H1 (cell line): Measurements from ENCODE around the gene ARID1B. TPM values are rescaled to one million over a fixed set of nuclear protein-coding genes. Genes with fewer than 3 reads are reported as not detected.

Source experiments
- CTCF ChIA-PET: fragments of 300-600 bp; sonication (Branson Sonifier 250); formaldehyde crosslinking; loops from one replicate; lab custom pipeline; 2021; ENCODE audit not compliant: partially characterized antibody; lab: Charles Lee
- POLR2A ChIA-PET: fragments of 300-600 bp; sonication (Branson Sonifier 250); formaldehyde crosslinking; loops from one replicate; lab custom pipeline; 2021; ENCODE audit warnings: inconsistent platforms; ENCODE audit not compliant: partially characterized antibody; lab: Charles Lee
- DNase-seq, 2 experiments: peaks; one replicate each; pipeline versions ENCODE4 v3.0.0 to v3.0.0-alpha.2; 2010 to 2022; ENCODE audit warnings: low spot score in 2 of 2, low read depth in 1 of 2, mixed read lengths in 1 of 2
- FAIRE-seq: peaks from 2 replicates; lab custom pipeline; 2011; peaks lifted over from hg19 to GRCh38; lab: Jason Lieb, UNC
- H2AFZ ChIP-seq: 2 replicates; pipeline ENCODE4 v1.8.1; 2012; ENCODE audit warnings: low read length, inconsistent platforms
- H2AK5ac ChIP-seq: 2 replicates; pipeline ENCODE4 v1.6.1; 2013; ENCODE audit warnings: low read depth, low read length
- H2BK120ac ChIP-seq: replicated peaks from 2 replicates; pipeline ENCODE3; 2013; ENCODE audit warnings: low read depth, low read length, inconsistent platforms
- H2BK12ac ChIP-seq: 2 replicates; pipeline ENCODE4 v1.6.1; 2013; ENCODE audit warnings: low read depth, low read length
- H2BK15ac ChIP-seq: 2 replicates; pipeline ENCODE4 v1.6.1; 2013; ENCODE audit warnings: low read length
- H2BK20ac ChIP-seq: 2 replicates; pipeline ENCODE4 v1.6.1; 2013; ENCODE audit warnings: low read length
- H2BK5ac ChIP-seq: 2 replicates; pipeline ENCODE4 v1.6.1; 2013; ENCODE audit warnings: low read depth, low read length
- H3K14ac ChIP-seq: 2 replicates; pipeline ENCODE4 v1.6.1; 2013; ENCODE audit warnings: inconsistent platforms; ENCODE audit not compliant: insufficient read length
- H3K18ac ChIP-seq: 2 replicates; pipeline ENCODE4 v1.6.1; 2013; ENCODE audit warnings: low read length; ENCODE audit errors: extremely low read depth
- H3K23ac ChIP-seq: 2 replicates; pipeline ENCODE4 v1.6.1; 2013; ENCODE audit warnings: inconsistent platforms; ENCODE audit not compliant: insufficient read length
- H3K23me2 ChIP-seq: 2 replicates; pipeline ENCODE4 v1.6.1; 2013; ENCODE audit warnings: low read depth, low read length
- H3K27ac ChIP-seq: 2 replicates; pipeline ENCODE4 v1.6.1; 2011; ENCODE audit warnings: low read depth, low read length, inconsistent platforms
- H3K27me3 ChIP-seq, 4 experiments: replicated peaks in 1 of 4; 1 replicate in 1 of 4; 2 replicates in 3 of 4; pipeline versions ENCODE4 v1.6.1 to v1.8.1; 2011 to 2013; ENCODE audit warnings: low read length in 3 of 4, mild to moderate bottlenecking in 3 of 4, inconsistent platforms in 2 of 4, mixed read lengths in 2 of 4, moderate library complexity in 1 of 4; ENCODE audit not compliant: control insufficient read depth in 3 of 4, insufficient read depth in 3 of 4; ENCODE audit errors: extremely low read depth in 1 of 4
- H3K36me3 ChIP-seq, 4 experiments: 2 replicates each; pipeline versions ENCODE4 v1.6.1 to v1.8.1; 2011 to 2013; ENCODE audit warnings: mild to moderate bottlenecking in 4 of 4, low read length in 3 of 4, moderate library complexity in 2 of 4, control low read depth in 1 of 4, inconsistent platforms in 1 of 4; ENCODE audit not compliant: insufficient read depth in 4 of 4, control insufficient read depth in 2 of 4
- H3K4ac ChIP-seq: replicated peaks from 2 replicates; pipeline ENCODE3; 2013; ENCODE audit warnings: low read length, low read depth, mixed read lengths, inconsistent platforms; ENCODE audit not compliant: insufficient read length
- H3K4me1 ChIP-seq, 4 experiments: replicated peaks in 1 of 4; 1 replicate in 1 of 4; 2 replicates in 3 of 4; pipeline versions ENCODE4 v1.6.1 to v1.8.1; 2011 to 2013; ENCODE audit warnings: low read length in 3 of 4, inconsistent platforms in 2 of 4, mixed read lengths in 1 of 4; ENCODE audit not compliant: insufficient read depth in 4 of 4, control insufficient read depth in 3 of 4
- H3K4me2 ChIP-seq, 2 experiments: 2 replicates each; pipeline versions ENCODE4 v1.6.1 to v1.8.1; 2011 to 2013; ENCODE audit warnings: low read depth in 2 of 2, low read length in 2 of 2, control low read depth in 1 of 2, inconsistent platforms in 1 of 2, mild to moderate bottlenecking in 1 of 2; ENCODE audit not compliant: insufficient read depth in 1 of 2
- H3K4me3 ChIP-seq, 4 experiments: fragments of 200-600, 300-600 bp in 1 of 4; sonication (generic), shearing (Covaris generic), sonication (Bioruptor Twin) in 1 of 4; 2 replicates each; pipeline versions ENCODE4 v1.5.1 to v1.8.1; 2011 to 2016; ENCODE audit warnings: low read length in 4 of 4, low read depth in 3 of 4, control low read depth in 2 of 4, inconsistent platforms in 2 of 4, mild to moderate bottlenecking in 2 of 4, mixed read lengths in 1 of 4, moderate library complexity in 1 of 4; ENCODE audit not compliant: insufficient read depth in 2 of 4; ENCODE audit errors: extremely low read depth in 1 of 4
- H3K56ac ChIP-seq: replicated peaks from 2 replicates; pipeline ENCODE3; 2013; ENCODE audit warnings: low read depth, mild to moderate bottlenecking, mixed read lengths, low read length, inconsistent platforms; ENCODE audit not compliant: insufficient read length
- H3K79me1 ChIP-seq: 2 replicates; pipeline ENCODE4 v1.6.1; 2013; ENCODE audit warnings: low read depth, low read length, control low read depth
- H3K79me2 ChIP-seq, 2 experiments: 2 replicates each; pipeline versions ENCODE4 v1.6.1 to v1.8.1; 2012 to 2013; ENCODE audit warnings: low read length in 2 of 2, mild to moderate bottlenecking in 2 of 2, inconsistent platforms in 1 of 2; ENCODE audit not compliant: insufficient read depth in 2 of 2, control insufficient read depth in 1 of 2
- H3K9ac ChIP-seq, 4 experiments: replicated peaks in 1 of 4; 1 replicate in 1 of 4; 2 replicates in 3 of 4; pipeline versions ENCODE4 v1.6.1 to v1.8.1; 2011 to 2013; ENCODE audit warnings: low read depth in 3 of 4, low read length in 3 of 4, control low read depth in 2 of 4, mild to moderate bottlenecking in 2 of 4, moderate library complexity in 2 of 4, inconsistent platforms in 1 of 4; ENCODE audit errors: extremely low read depth in 1 of 4
- H3K9me3 ChIP-seq, 2 experiments: 2 replicates each; pipeline versions ENCODE4 v1.6.1 to v1.8.1; 2012 to 2013; ENCODE audit warnings: mild to moderate bottlenecking in 2 of 2, moderate library complexity in 2 of 2, control low read depth in 1 of 2, inconsistent platforms in 1 of 2, low read depth in 1 of 2, low read length in 1 of 2, mixed read lengths in 1 of 2; ENCODE audit not compliant: insufficient read depth in 2 of 2
- H4K20me1 ChIP-seq, 2 experiments: replicated peaks in 1 of 2; 2 replicates each; pipeline versions ENCODE3 to v1.8.1; 2011 to 2013; ENCODE audit warnings: inconsistent platforms in 2 of 2, low read length in 2 of 2, mild to moderate bottlenecking in 1 of 2; ENCODE audit not compliant: insufficient read depth in 2 of 2, control insufficient read depth in 1 of 2
- H4K5ac ChIP-seq: 2 replicates; pipeline ENCODE4 v1.6.1; 2013; ENCODE audit warnings: low read length, low read depth, mixed read lengths, inconsistent platforms; ENCODE audit not compliant: insufficient read length
- H4K8ac ChIP-seq: 2 replicates; pipeline ENCODE4 v1.8.0; 2013; ENCODE audit warnings: mild to moderate bottlenecking, moderate library complexity, low read length, inconsistent platforms; ENCODE audit not compliant: insufficient read depth; ENCODE audit errors: extremely low read depth
- H4K91ac ChIP-seq: replicated peaks from 2 replicates; pipeline ENCODE3; 2013; ENCODE audit warnings: low read length, mixed read lengths, inconsistent platforms; ENCODE audit not compliant: insufficient read length
- BACH1 ChIP-seq: IDR thresholded peaks from 2 replicates; pipeline ENCODE4 v1.6.1; 2012; ENCODE audit warnings: low read length, improper control_type of control experiment
- CREB1 ChIP-seq: IDR thresholded peaks from 2 replicates; pipeline ENCODE4 v1.6.1; 2012; ENCODE audit warnings: inconsistent platforms
- EGR1 ChIP-seq: IDR thresholded peaks from 2 replicates; pipeline ENCODE4 v1.6.1; 2011; ENCODE audit warnings: low read depth, low read length, borderline replicate concordance
- GTF2F1 ChIP-seq: IDR thresholded peaks from 2 replicates; pipeline ENCODE4 v1.6.1; 2012; ENCODE audit warnings: low read depth, low read length, improper control_type of control experiment, borderline replicate concordance
- JUN ChIP-seq: IDR thresholded peaks from 2 replicates; pipeline ENCODE4 v1.6.1; 2011; ENCODE audit warnings: low read depth, mild to moderate bottlenecking, improper control_type of control experiment, low read length
- SP2 ChIP-seq: IDR thresholded peaks from 2 replicates; pipeline ENCODE4 v1.6.1; 2012; ENCODE audit warnings: mild to moderate bottlenecking, low read length, inconsistent platforms
- TCF12 ChIP-seq: IDR thresholded peaks from 2 replicates; pipeline ENCODE4 v1.6.1; 2011; ENCODE audit warnings: low read depth, mild to moderate bottlenecking, low read length
- TEAD4 ChIP-seq: IDR thresholded peaks from 2 replicates; pipeline ENCODE4 v1.6.1; 2012; ENCODE audit warnings: low read depth, low read length, inconsistent platforms, mixed read lengths
- ZNF274 ChIP-seq: IDR thresholded peaks from 2 replicates; pipeline ENCODE4 v1.7.0; 2012; ENCODE audit warnings: low read length, borderline replicate concordance; ENCODE audit errors: extremely low read depth
- WGBS, 2 experiments: shearing (Covaris generic) in 1 of 2; methylation state at CpG; one replicate each; pipeline versions ENCODE4 v1.1.6 to v1.1.7; 2013 to 2015; ENCODE audit warnings: low lambda C conversion rate in 2 of 2, mixed read lengths in 2 of 2, inconsistent platforms in 1 of 2, low coverage in 1 of 2, missing lambda C conversion rate in 1 of 2; ENCODE audit not compliant: insufficient replicate concordance in 2 of 2, insufficient coverage in 1 of 2, insufficient read length in 1 of 2; ENCODE audit errors: extremely low coverage in 1 of 2, missing lambda C conversion rate in 1 of 2; 5-methylcytosine and 5-hydroxymethylcytosine counted together
- polyA plus RNA-seq, 7 experiments: library from polyadenylated mRNA; depleted of rRNA in 3 of 7; stranded (reverse) in 5 of 7; unstranded in 2 of 7; fragments of >200 nt in 5 of 7; fragments of 200-250 nt in 2 of 7; gene quantifications; 1 replicate in 5 of 7; 2 replicates in 1 of 7; 4 replicates in 1 of 7; pipeline versions ENCODE4 v1.2.1 to v1.2.3, GENCODE V29; 2011 to 2013; ENCODE audit warnings: missing spikeins in 2 of 7, mixed read lengths in 2 of 7
- total RNA-seq: library from RNA; stranded (reverse); fragmentation: NEBNext Ultra II Directional; extraction: Animal tissue kit (Norgen Biotek cat#: 25700); gene quantifications from 2 replicates; pipeline ENCODE4 v1.2.1, GENCODE V29; 2021
- TF ChIP-seq, protein P1 (sequence below): IDR thresholded peaks from 2 replicates; pipeline ENCODE4 v1.6.1; 2012; ENCODE audit warnings: inconsistent platforms
- TF ChIP-seq, protein P2 (sequence below): IDR thresholded peaks from 2 replicates; pipeline ENCODE4 v1.6.1; 2012; ENCODE audit warnings: inconsistent platforms

The ARID1B gene
- total and polyA plus RNA-seq, 2 of the 8 experiments (the other 6 are each of a cell fraction or from before 2014, with no cell fraction given): 24.3 to 70.3 TPM

DNA sequence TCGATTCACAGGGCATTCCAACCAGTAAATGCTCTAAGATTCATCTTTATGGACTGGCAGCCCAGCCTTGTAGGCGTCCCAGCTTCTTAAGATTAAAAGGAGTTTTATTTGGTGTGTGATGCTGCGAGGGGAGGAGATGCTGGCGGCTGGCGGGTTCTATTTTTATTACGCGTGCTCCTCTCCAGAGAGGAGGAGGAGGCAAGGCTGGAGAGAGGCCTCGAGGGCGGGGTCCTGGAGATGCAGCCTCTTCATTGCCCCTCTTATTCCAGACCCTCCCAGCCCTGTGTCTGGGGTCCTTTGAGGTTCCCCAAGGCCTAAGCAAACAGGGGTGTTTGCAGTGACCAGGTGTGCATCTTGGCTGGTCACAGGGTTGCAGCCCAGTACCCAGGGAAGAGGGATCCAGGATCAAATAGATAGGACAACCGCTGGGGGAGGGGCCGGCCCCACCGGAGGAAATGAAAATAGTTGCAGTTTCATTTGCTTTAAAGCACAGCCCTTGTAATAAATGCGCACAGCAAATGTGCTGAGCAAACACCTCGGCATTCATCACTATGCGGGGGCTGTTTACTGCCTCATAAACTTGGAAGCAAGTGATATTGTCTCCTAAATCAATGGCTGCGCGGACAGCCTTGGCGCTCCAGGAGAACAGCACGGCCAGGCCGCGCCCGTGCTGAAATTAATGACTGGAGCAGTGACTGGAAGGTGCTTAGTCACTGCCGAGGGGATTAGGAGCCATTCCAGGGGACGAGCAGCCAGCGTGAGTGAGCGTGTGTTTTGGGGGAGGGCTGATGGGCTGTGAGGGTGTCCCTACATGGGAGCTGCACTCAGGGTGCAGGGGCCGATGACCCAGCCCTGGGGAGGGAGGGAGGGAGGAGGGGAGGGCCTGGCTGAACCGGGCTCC is 463.1 kb downstream of the ARID1B start:
- Histone ChIP-seq H3K27me3 (peaks cover 6 to 25% (median 21%) of the 10 kb centered on the region in 4 experiments; a peak in 6 of 7 replicates), H2AFZ (0 out of 2 replicates have a peak overlapping the region, but pooled peaks have one; percentile 27), H4K91ac (peak overlapping the region; percentile 42), H3K9me3 (peaks cover 0 to 2% of the 10 kb centered on the region in 2 experiments; a peak in 1 of 4 replicates), H3K23ac (no peak overlapping the region), H2BK5ac (peak overlapping the region; percentile 44; the same call in 1 of the 2 replicates), H4K20me1 (peaks cover 0 to 3% of the 10 kb centered on the region in 2 experiments), H2BK12ac (peak overlapping the region; percentile 39; the same call in 1 of the 2 replicates), H3K79me1 (no peaks in the 10 kb centered on the region), H2BK120ac (no peak overlapping the region), H3K79me2 (no peaks in the 10 kb centered on the region), H3K4ac (no peak overlapping the region), H3K36me3 (no peaks in the 10 kb centered on the region; a peak in 1 of 8 replicates), H3K4me3 (no peak overlapping the region), H4K8ac (peak overlapping the region; percentile 58; the same call in 1 of the 2 replicates), H3K23me2 (peaks cover 16% of the 10 kb centered on the region; the same call in 1 of the 2 replicates), H3K4me2 (peak overlapping the region; percentile 18 to 31; a peak in 1 of 4 replicates), H3K4me1 (peaks cover 0 to 16% (median 7%) of the 10 kb centered on the region in 4 experiments; a peak in 6 of 7 replicates), H2BK20ac (peak overlapping the region; percentile 48; the same call in 1 of the 2 replicates), H3K9ac (no peak overlapping the region), H2AK5ac (no peak overlapping the region), H3K56ac (no peak overlapping the region), H2BK15ac (no peak overlapping the region), H3K27ac (no peak overlapping the region), H3K14ac (no peak overlapping the region), H3K18ac (peak overlapping the region; percentile 90), H4K5ac (no peak overlapping the region)
- 83% methylated on average over 26 of the region's 28 CpGs; no CpG with 5 or more reads in 1 of the 2 experiments for WGBS, 2 experiments
- DNase-seq (no peak), FAIRE-seq (no peak)
- ChIA-PET POLR2A (interaction anchor here (0.8 kb wide), 1 partner anchor 83 kb away, joined by 3 read pairs; the partner anchor contains the start of gene TMEM242), CTCF (interaction anchor here (0.6 to 1.0 kb wide), 2 partner anchors 16 to 1550 kb away, joined by 3 read pairs; no protein-coding TSS in a partner anchor)
- no peak for TF ChIP-seq TEAD4
- TF ChIP-seq CREB1: no peak
- TF ChIP-seq, protein P1, sequence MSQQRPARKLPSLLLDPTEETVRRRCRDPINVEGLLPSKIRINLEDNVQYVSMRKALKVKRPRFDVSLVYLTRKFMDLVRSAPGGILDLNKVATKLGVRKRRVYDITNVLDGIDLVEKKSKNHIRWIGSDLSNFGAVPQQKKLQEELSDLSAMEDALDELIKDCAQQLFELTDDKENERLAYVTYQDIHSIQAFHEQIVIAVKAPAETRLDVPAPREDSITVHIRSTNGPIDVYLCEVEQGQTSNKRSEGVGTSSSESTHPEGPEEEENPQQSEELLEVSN: no peak
- peak; percentile 57; the same call in 1 of the 2 replicates for TF ChIP-seq BACH1
- no peak for TF ChIP-seq JUN
- TF ChIP-seq SP2: no peak
- TF ChIP-seq ZNF274: no peak
- no peak for TF ChIP-seq GTF2F1
- TF ChIP-seq, protein P2, sequence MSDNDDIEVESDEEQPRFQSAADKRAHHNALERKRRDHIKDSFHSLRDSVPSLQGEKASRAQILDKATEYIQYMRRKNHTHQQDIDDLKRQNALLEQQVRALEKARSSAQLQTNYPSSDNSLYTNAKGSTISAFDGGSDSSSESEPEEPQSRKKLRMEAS: no peak
- no peak for TF ChIP-seq TCF12
- no peak for TF ChIP-seq EGR1
